CD8-positive, alpha-beta memory T cell (primary cell): ENCODE data around the gene NAV2. TPM values are rescaled to one million over a fixed set of nuclear protein-coding genes. Genes with fewer than 3 reads are reported as not detected.

ENCODE experiments used
- CTCF ChIA-PET: fragments of 350-600 bp; sonication (Branson Sonifier 250); formaldehyde crosslinking; loops from one replicate; lab custom pipeline; 2021; ENCODE audit warnings: antibody characterized with exemption; lab: Charles Lee
- POLR2A ChIA-PET: fragments of 350-600 bp; sonication (Branson Sonifier 250); formaldehyde crosslinking; loops from one replicate; lab custom pipeline; 2021; ENCODE audit warnings: antibody characterized with exemption; lab: Charles Lee
- DNase-seq, 5 donors: peaks; one replicate each; pipeline versions ENCODE4 v3.0.0 to v3.0.0-alpha.2; 2020 to 2022; ENCODE audit warnings: mixed read lengths in 1 of 5
- H3K27ac ChIP-seq: one replicate; pipeline ENCODE4 v1.7.0; 2013; ENCODE audit warnings: low read depth, mild to moderate bottlenecking, low read length, moderate library complexity
- H3K27me3 ChIP-seq: 2 replicates; pipeline ENCODE4 v1.7.0; 2013; ENCODE audit warnings: low read length, mild to moderate bottlenecking; ENCODE audit not compliant: insufficient read depth, poor library complexity, severe bottlenecking
- H3K36me3 ChIP-seq: 2 replicates; pipeline ENCODE4 v1.7.0; 2013; ENCODE audit warnings: mild to moderate bottlenecking, low read length, moderate library complexity; ENCODE audit not compliant: insufficient read depth
- H3K4me1 ChIP-seq: 2 replicates; pipeline ENCODE4 v1.7.0; 2013; ENCODE audit warnings: mild to moderate bottlenecking, low read length, moderate library complexity; ENCODE audit not compliant: insufficient read depth
- H3K4me3 ChIP-seq: 2 replicates; pipeline ENCODE4 v1.7.0; 2013; ENCODE audit warnings: mild to moderate bottlenecking, low read length
- H3K9me3 ChIP-seq: 2 replicates; pipeline ENCODE4 v1.7.0; 2013; ENCODE audit warnings: mild to moderate bottlenecking, low read length
- H3K27ac Mint-ChIP-seq, 8 donors: one replicate each; pipeline ENCODE4 v1.8.0; 2020 to 2021; ENCODE audit warnings: mixed read lengths in 8 of 8, mild to moderate bottlenecking in 6 of 8, inconsistent platforms in 3 of 8, moderate library complexity in 3 of 8
- H3K27me3 Mint-ChIP-seq, 2 donors: one replicate each; pipeline ENCODE4 v1.8.0; 2020 to 2021; ENCODE audit warnings: mixed read lengths in 2 of 2, mild to moderate bottlenecking in 1 of 2, moderate library complexity in 1 of 2
- H3K36me3 Mint-ChIP-seq, 3 donors: one replicate each; pipeline ENCODE4 v1.8.0; 2020 to 2021; ENCODE audit warnings: mixed read lengths in 3 of 3, inconsistent platforms in 1 of 3, mild to moderate bottlenecking in 1 of 3
- H3K4me1 Mint-ChIP-seq, 3 donors: one replicate each; pipeline ENCODE4 v1.8.0; 2020 to 2021; ENCODE audit warnings: mixed read lengths in 3 of 3, inconsistent platforms in 1 of 3, mild to moderate bottlenecking in 1 of 3
- H3K4me3 Mint-ChIP-seq, 7 donors: one replicate each; pipeline ENCODE4 v1.8.0; 2020 to 2021; ENCODE audit warnings: mixed read lengths in 7 of 7, mild to moderate bottlenecking in 6 of 7, moderate library complexity in 4 of 7, inconsistent platforms in 2 of 7
- H3K9me3 Mint-ChIP-seq, 5 donors: one replicate each; pipeline ENCODE4 v1.8.0; 2020 to 2022; ENCODE audit warnings: mixed read lengths in 5 of 5, mild to moderate bottlenecking in 3 of 5, moderate library complexity in 2 of 5, inconsistent platforms in 1 of 5
- polyA plus RNA-seq: library from polyadenylated mRNA; unstranded; fragments of 300-500 nt; fragmentation: Illumina TruSeq; gene quantifications from one replicate; pipeline ENCODE4 v1.2.3, GENCODE V29; 2021
- total RNA-seq, 2 experiments: library from RNA; stranded (reverse); gene quantifications; one replicate each; pipeline ENCODE4 v1.2.3, GENCODE V29; 2021

Gene NAV2
- total and polyA plus RNA-seq, 3 experiments from 2014 or later, result 0.42 to 1.2 (median 1.1) TPM

DNA sequence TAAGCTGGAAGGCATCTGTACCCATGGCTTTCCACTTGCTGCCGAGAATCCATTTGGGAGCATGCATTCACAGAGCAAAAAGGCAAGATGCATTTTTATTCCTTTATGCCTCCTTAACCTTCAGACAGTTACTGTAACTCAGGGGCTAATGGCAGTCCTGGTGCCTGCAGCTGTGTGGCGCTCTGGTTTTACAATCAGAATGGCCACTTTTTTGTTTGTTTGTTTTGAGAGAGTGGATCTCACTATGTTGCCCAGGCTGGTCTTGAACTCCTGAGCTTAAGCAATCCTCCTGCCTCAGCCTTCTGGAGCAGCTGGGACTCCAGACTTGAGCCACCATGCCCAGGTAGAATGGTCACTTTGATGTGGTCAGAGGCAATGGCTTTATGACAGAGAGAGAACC lies 101.8 kb downstream of the NAV2 start:
- POLR2A ChIA-PET, result no interaction called here
- Mint-ChIP-seq H3K9me3 (no peaks in the 10 kb centered on the region), H3K36me3 (no peaks in the 10 kb centered on the region), H3K4me1 (no peaks in the 10 kb centered on the region), H3K4me3 (no peak overlapping the region), H3K27ac (no peak overlapping the region), H3K27me3 (peaks cover 8 to 9% of the 10 kb centered on the region in 2 donors)
- Histone ChIP-seq H3K27ac (no peak overlapping the region), H3K36me3 (no peaks in the 10 kb centered on the region), H3K27me3 (no peaks in the 10 kb centered on the region), H3K4me1 (no peaks in the 10 kb centered on the region), H3K9me3 (no peaks in the 10 kb centered on the region), H3K4me3 (no peak overlapping the region)
- CTCF ChIA-PET, result no interaction called here
- DNase-seq, result no peak

- H3K27ac Mint-ChIP-seq, result no peak overlapping the region
- no peaks in the 10 kb centered on the region for H3K36me3 Mint-ChIP-seq
- Histone ChIP-seq H3K4me1 (no peaks in the 10 kb centered on the region), H3K9me3 (no peaks in the 10 kb centered on the region), H3K4me3 (no peak overlapping the region), H3K36me3 (no peaks in the 10 kb centered on the region), H3K27ac (no peak overlapping the region), H3K27me3 (no peaks in the 10 kb centered on the region)
- CTCF ChIA-PET, result no interaction called here
- no peaks in the 10 kb centered on the region for H3K4me1 Mint-ChIP-seq
- DNase-seq, result no peak
- H3K27me3 Mint-ChIP-seq, result peaks cover 8 to 16% of the 10 kb centered on the region in 2 donors
- H3K4me3 Mint-ChIP-seq, result no peak overlapping the region
- H3K9me3 Mint-ChIP-seq, result no peaks in the 10 kb centered on the region
- POLR2A ChIA-PET, result no interaction called here
Measured at GRCh38 chr11:19816040-19816439, 103.4 kb downstream of the NAV2 start.

DNA sequence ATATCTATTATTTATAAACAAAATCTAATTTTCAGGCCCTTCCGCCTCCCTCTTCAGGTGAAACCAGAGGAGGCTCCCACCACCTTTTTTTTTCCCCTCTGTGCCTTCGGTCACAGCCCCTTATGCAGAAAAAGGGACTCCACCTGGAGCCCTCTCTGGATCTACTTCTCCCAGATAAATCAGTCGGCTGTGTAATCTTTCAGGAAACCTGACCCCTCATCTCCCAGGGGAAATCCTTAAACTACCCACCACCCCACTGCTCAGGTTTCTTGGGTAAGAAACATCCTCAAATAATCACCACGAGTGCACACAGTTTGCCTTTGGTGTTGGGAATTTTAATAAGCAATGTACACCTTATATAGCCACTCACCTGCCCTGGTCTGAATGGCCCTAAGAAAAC lies 104.2 kb downstream of the NAV2 start:
- no peak overlapping the region for H3K27ac ChIP-seq
- no peak overlapping the region for H3K4me3 ChIP-seq
- no peaks in the 10 kb centered on the region for H3K4me1 Mint-ChIP-seq
- H3K9me3 Mint-ChIP-seq, result no peaks in the 10 kb centered on the region
- H3K4me3 Mint-ChIP-seq, result no peak overlapping the region
- no peaks in the 10 kb centered on the region for H3K36me3 ChIP-seq
- H3K9me3 ChIP-seq, result no peaks in the 10 kb centered on the region
- H3K4me1 ChIP-seq, result no peaks in the 10 kb centered on the region
- H3K36me3 Mint-ChIP-seq, result no peaks in the 10 kb centered on the region
- no peaks in the 10 kb centered on the region for H3K27me3 ChIP-seq
- H3K27me3 Mint-ChIP-seq, result peaks cover 11 to 20% of the 10 kb centered on the region in 2 donors
- ChIA-PET CTCF (no interaction called here), POLR2A (no interaction called here)
- no peak for DNase-seq
- no peak overlapping the region for H3K27ac Mint-ChIP-seq

DNA sequence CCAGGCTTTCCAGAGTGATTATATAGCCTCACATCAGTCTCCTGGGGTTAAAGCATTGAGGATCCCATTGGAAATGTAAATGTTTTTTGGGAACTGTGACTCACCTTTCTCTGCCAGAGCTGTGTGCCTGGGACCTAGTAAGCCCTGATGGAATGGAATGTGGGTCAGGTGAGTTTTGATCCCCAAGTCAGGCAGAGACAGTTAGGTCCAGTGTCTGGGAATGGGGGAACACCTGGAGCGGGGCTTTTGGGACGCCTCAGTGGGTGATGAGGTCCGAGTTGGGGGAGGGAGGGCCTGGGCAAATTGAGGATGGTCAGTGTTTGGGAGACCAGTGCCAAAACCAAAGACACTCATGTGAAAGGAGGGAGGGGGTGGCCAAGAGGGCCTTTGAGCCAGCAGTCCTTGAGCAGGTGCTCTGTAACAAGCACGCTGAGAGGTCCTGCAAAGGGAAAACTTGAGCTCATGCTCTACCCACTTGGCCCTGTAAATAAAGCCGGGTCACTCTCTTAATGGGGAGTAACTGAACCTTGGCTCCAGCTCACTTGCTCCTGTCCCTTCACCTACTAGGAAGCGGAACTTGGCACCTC lies 104.7 kb downstream of the NAV2 start:
- H3K4me1 ChIP-seq, result no peaks in the 10 kb centered on the region
- no peak overlapping the region for H3K27ac ChIP-seq
- DNase-seq, result no peak
- no peak overlapping the region for H3K4me3 ChIP-seq
- H3K27me3 Mint-ChIP-seq, result peaks cover 11 to 23% of the 10 kb centered on the region in 2 donors
- H3K27me3 ChIP-seq, result no peaks in the 10 kb centered on the region
- CTCF ChIA-PET, result interaction anchor here (1.2 kb wide), 1 partner anchor 24 kb away, joined by 3 read pairs; no protein-coding TSS in a partner anchor
- no peaks in the 10 kb centered on the region for H3K4me1 Mint-ChIP-seq
- no peaks in the 10 kb centered on the region for H3K9me3 Mint-ChIP-seq
- H3K36me3 Mint-ChIP-seq, result no peaks in the 10 kb centered on the region
- no peaks in the 10 kb centered on the region for H3K9me3 ChIP-seq
- no peaks in the 10 kb centered on the region for H3K36me3 ChIP-seq
- POLR2A ChIA-PET, result no interaction called here
- no peak overlapping the region for H3K27ac Mint-ChIP-seq
- no peak overlapping the region for H3K4me3 Mint-ChIP-seq

GRCh38 chr11:19817870-19818269 lies 105.2 kb downstream of the NAV2 start:
- ChIA-PET CTCF (interaction anchor here (0.9 to 1.2 kb wide), 2 partner anchors 8 to 23 kb away, joined by 3 read pairs; no protein-coding TSS in a partner anchor), POLR2A (no interaction called here)
- Mint-ChIP-seq H3K27me3 (peaks cover 12 to 26% of the 10 kb centered on the region in 2 donors), H3K4me1 (no peaks in the 10 kb centered on the region), H3K27ac (no peak overlapping the region), H3K9me3 (no peaks in the 10 kb centered on the region), H3K36me3 (no peaks in the 10 kb centered on the region), H3K4me3 (no peak overlapping the region)
- Histone ChIP-seq H3K27ac (no peak overlapping the region), H3K4me3 (no peak overlapping the region), H3K4me1 (no peaks in the 10 kb centered on the region), H3K9me3 (no peaks in the 10 kb centered on the region), H3K36me3 (no peaks in the 10 kb centered on the region), H3K27me3 (no peaks in the 10 kb centered on the region)
- no peak for DNase-seq

GRCh38 chr11:19818619-19819018 lies 106.0 kb downstream of the NAV2 start:
- POLR2A ChIA-PET, result no interaction called here
- CTCF ChIA-PET, result interaction anchor here (0.9 to 1.2 kb wide), 2 partner anchors 8 to 22 kb away, joined by 3 read pairs; no protein-coding TSS in a partner anchor
- Histone ChIP-seq H3K4me1 (no peaks in the 10 kb centered on the region), H3K27ac (no peak overlapping the region), H3K4me3 (no peak overlapping the region), H3K36me3 (no peaks in the 10 kb centered on the region), H3K9me3 (no peaks in the 10 kb centered on the region), H3K27me3 (no peaks in the 10 kb centered on the region)
- no peaks in the 10 kb centered on the region for H3K4me1 Mint-ChIP-seq
- H3K27me3 Mint-ChIP-seq, result peaks cover 14 to 26% of the 10 kb centered on the region in 2 donors
- no peaks in the 10 kb centered on the region for H3K9me3 Mint-ChIP-seq
- no peak overlapping the region for H3K27ac Mint-ChIP-seq
- H3K4me3 Mint-ChIP-seq, result no peak overlapping the region
- no peak for DNase-seq
- H3K36me3 Mint-ChIP-seq, result no peaks in the 10 kb centered on the region

DNA sequence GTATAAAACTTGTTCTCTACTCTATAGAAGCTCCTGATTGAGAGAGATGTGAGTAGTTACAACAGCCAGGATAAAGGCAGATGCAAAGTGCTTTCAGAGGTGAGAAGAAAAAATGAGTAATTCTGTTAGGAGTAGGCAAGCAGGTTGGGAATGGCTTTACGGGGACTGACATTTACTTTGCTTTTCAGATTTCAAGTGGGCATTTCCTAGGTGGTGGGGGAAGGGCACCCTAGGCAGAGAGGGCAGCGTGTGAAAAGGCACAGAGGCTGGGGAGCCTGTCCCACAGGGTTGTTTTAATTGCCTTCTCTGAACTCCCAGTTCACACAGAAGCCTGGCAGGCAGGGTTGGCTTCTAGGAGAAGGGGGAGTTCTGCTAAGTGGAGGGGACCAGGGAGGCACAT lies 106.5 kb downstream of the NAV2 start:
- CTCF ChIA-PET, result no interaction called here

GRCh38 chr11:19820100-19820499 lies 107.5 kb downstream of the NAV2 start:
- POLR2A ChIA-PET, result no interaction called here
- CTCF ChIA-PET, result no interaction called here
- H3K36me3 Mint-ChIP-seq, result no peaks in the 10 kb centered on the region
- Histone ChIP-seq H3K9me3 (no peaks in the 10 kb centered on the region), H3K27me3 (no peaks in the 10 kb centered on the region), H3K4me3 (no peak overlapping the region), H3K36me3 (no peaks in the 10 kb centered on the region), H3K4me1 (no peaks in the 10 kb centered on the region), H3K27ac (no peak overlapping the region)
- no peaks in the 10 kb centered on the region for H3K9me3 Mint-ChIP-seq
- no peak for DNase-seq
- no peak overlapping the region for H3K4me3 Mint-ChIP-seq
- no peak overlapping the region for H3K27ac Mint-ChIP-seq
- no peaks in the 10 kb centered on the region for H3K4me1 Mint-ChIP-seq
- peaks cover 16 to 26% of the 10 kb centered on the region in 2 donors for H3K27me3 Mint-ChIP-seq

More for the DNA sequence above, 106.5 kb downstream of the NAV2 start:
- Mint-ChIP-seq H3K4me3 (no peak overlapping the region), H3K4me1 (no peaks in the 10 kb centered on the region), H3K27ac (no peak overlapping the region), H3K27me3 (peaks cover 14 to 26% of the 10 kb centered on the region in 2 donors), H3K36me3 (no peaks in the 10 kb centered on the region), H3K9me3 (no peaks in the 10 kb centered on the region)
- POLR2A ChIA-PET, result no interaction called here
- no peak for DNase-seq
- H3K4me1 ChIP-seq, result no peaks in the 10 kb centered on the region
- no peaks in the 10 kb centered on the region for H3K27me3 ChIP-seq
- H3K9me3 ChIP-seq, result no peaks in the 10 kb centered on the region
- H3K36me3 ChIP-seq, result no peaks in the 10 kb centered on the region
- no peak overlapping the region for H3K27ac ChIP-seq
- no peak overlapping the region for H3K4me3 ChIP-seq
